H1 (cell line): Measurements from ENCODE around the gene REM1. TPM values are rescaled to one million over a fixed set of nuclear protein-coding genes. Genes with fewer than 3 reads are reported as not detected.

Experiments used
- CTCF ChIA-PET: fragments of 300-600 bp; sonication (Branson Sonifier 250); formaldehyde crosslinking; loops from one replicate; lab custom pipeline; 2021; ENCODE audit not compliant: partially characterized antibody; lab: Charles Lee
- POLR2A ChIA-PET: fragments of 300-600 bp; sonication (Branson Sonifier 250); formaldehyde crosslinking; loops from one replicate; lab custom pipeline; 2021; ENCODE audit warnings: inconsistent platforms; ENCODE audit not compliant: partially characterized antibody; lab: Charles Lee
- DNase-seq, 2 experiments: peaks; one replicate each; pipeline versions ENCODE4 v3.0.0 to v3.0.0-alpha.2; 2010 to 2022; ENCODE audit warnings: low spot score in 2 of 2, low read depth in 1 of 2, mixed read lengths in 1 of 2
- FAIRE-seq: peaks from 2 replicates; lab custom pipeline; 2011; peaks lifted over from hg19 to GRCh38; lab: Jason Lieb, UNC
- H2AFZ ChIP-seq: 2 replicates; pipeline ENCODE4 v1.8.1; 2012; ENCODE audit warnings: low read length, inconsistent platforms
- H2AK5ac ChIP-seq: 2 replicates; pipeline ENCODE4 v1.6.1; 2013; ENCODE audit warnings: low read depth, low read length
- H2BK120ac ChIP-seq: replicated peaks from 2 replicates; pipeline ENCODE3; 2013; ENCODE audit warnings: low read depth, low read length, inconsistent platforms
- H2BK12ac ChIP-seq: 2 replicates; pipeline ENCODE4 v1.6.1; 2013; ENCODE audit warnings: low read depth, low read length
- H2BK15ac ChIP-seq: 2 replicates; pipeline ENCODE4 v1.6.1; 2013; ENCODE audit warnings: low read length
- H2BK20ac ChIP-seq: 2 replicates; pipeline ENCODE4 v1.6.1; 2013; ENCODE audit warnings: low read length
- H2BK5ac ChIP-seq: 2 replicates; pipeline ENCODE4 v1.6.1; 2013; ENCODE audit warnings: low read depth, low read length
- H3K14ac ChIP-seq: 2 replicates; pipeline ENCODE4 v1.6.1; 2013; ENCODE audit warnings: inconsistent platforms; ENCODE audit not compliant: insufficient read length
- H3K18ac ChIP-seq: 2 replicates; pipeline ENCODE4 v1.6.1; 2013; ENCODE audit warnings: low read length; ENCODE audit errors: extremely low read depth
- H3K23ac ChIP-seq: 2 replicates; pipeline ENCODE4 v1.6.1; 2013; ENCODE audit warnings: inconsistent platforms; ENCODE audit not compliant: insufficient read length
- H3K23me2 ChIP-seq: 2 replicates; pipeline ENCODE4 v1.6.1; 2013; ENCODE audit warnings: low read depth, low read length
- H3K27ac ChIP-seq: 2 replicates; pipeline ENCODE4 v1.6.1; 2011; ENCODE audit warnings: low read depth, low read length, inconsistent platforms
- H3K27me3 ChIP-seq, 4 experiments: replicated peaks in 1 of 4; 1 replicate in 1 of 4; 2 replicates in 3 of 4; pipeline versions ENCODE4 v1.6.1 to v1.8.1; 2011 to 2013; ENCODE audit warnings: low read length in 3 of 4, mild to moderate bottlenecking in 3 of 4, inconsistent platforms in 2 of 4, mixed read lengths in 2 of 4, moderate library complexity in 1 of 4; ENCODE audit not compliant: control insufficient read depth in 3 of 4, insufficient read depth in 3 of 4; ENCODE audit errors: extremely low read depth in 1 of 4
- H3K36me3 ChIP-seq, 4 experiments: 2 replicates each; pipeline versions ENCODE4 v1.6.1 to v1.8.1; 2011 to 2013; ENCODE audit warnings: mild to moderate bottlenecking in 4 of 4, low read length in 3 of 4, moderate library complexity in 2 of 4, control low read depth in 1 of 4, inconsistent platforms in 1 of 4; ENCODE audit not compliant: insufficient read depth in 4 of 4, control insufficient read depth in 2 of 4
- H3K4ac ChIP-seq: replicated peaks from 2 replicates; pipeline ENCODE3; 2013; ENCODE audit warnings: low read length, low read depth, mixed read lengths, inconsistent platforms; ENCODE audit not compliant: insufficient read length
- H3K4me1 ChIP-seq, 4 experiments: replicated peaks in 1 of 4; 1 replicate in 1 of 4; 2 replicates in 3 of 4; pipeline versions ENCODE4 v1.6.1 to v1.8.1; 2011 to 2013; ENCODE audit warnings: low read length in 3 of 4, inconsistent platforms in 2 of 4, mixed read lengths in 1 of 4; ENCODE audit not compliant: insufficient read depth in 4 of 4, control insufficient read depth in 3 of 4
- H3K4me2 ChIP-seq, 2 experiments: 2 replicates each; pipeline versions ENCODE4 v1.6.1 to v1.8.1; 2011 to 2013; ENCODE audit warnings: low read depth in 2 of 2, low read length in 2 of 2, control low read depth in 1 of 2, inconsistent platforms in 1 of 2, mild to moderate bottlenecking in 1 of 2; ENCODE audit not compliant: insufficient read depth in 1 of 2
- H3K4me3 ChIP-seq, 4 experiments: fragments of 200-600, 300-600 bp in 1 of 4; sonication (generic), shearing (Covaris generic), sonication (Bioruptor Twin) in 1 of 4; 2 replicates each; pipeline versions ENCODE4 v1.5.1 to v1.8.1; 2011 to 2016; ENCODE audit warnings: low read length in 4 of 4, low read depth in 3 of 4, control low read depth in 2 of 4, inconsistent platforms in 2 of 4, mild to moderate bottlenecking in 2 of 4, mixed read lengths in 1 of 4, moderate library complexity in 1 of 4; ENCODE audit not compliant: insufficient read depth in 2 of 4; ENCODE audit errors: extremely low read depth in 1 of 4
- H3K56ac ChIP-seq: replicated peaks from 2 replicates; pipeline ENCODE3; 2013; ENCODE audit warnings: low read depth, mild to moderate bottlenecking, mixed read lengths, low read length, inconsistent platforms; ENCODE audit not compliant: insufficient read length
- H3K79me1 ChIP-seq: 2 replicates; pipeline ENCODE4 v1.6.1; 2013; ENCODE audit warnings: low read depth, low read length, control low read depth
- H3K79me2 ChIP-seq, 2 experiments: 2 replicates each; pipeline versions ENCODE4 v1.6.1 to v1.8.1; 2012 to 2013; ENCODE audit warnings: low read length in 2 of 2, mild to moderate bottlenecking in 2 of 2, inconsistent platforms in 1 of 2; ENCODE audit not compliant: insufficient read depth in 2 of 2, control insufficient read depth in 1 of 2
- H3K9ac ChIP-seq, 4 experiments: replicated peaks in 1 of 4; 1 replicate in 1 of 4; 2 replicates in 3 of 4; pipeline versions ENCODE4 v1.6.1 to v1.8.1; 2011 to 2013; ENCODE audit warnings: low read depth in 3 of 4, low read length in 3 of 4, control low read depth in 2 of 4, mild to moderate bottlenecking in 2 of 4, moderate library complexity in 2 of 4, inconsistent platforms in 1 of 4; ENCODE audit errors: extremely low read depth in 1 of 4
- H3K9me3 ChIP-seq, 2 experiments: 2 replicates each; pipeline versions ENCODE4 v1.6.1 to v1.8.1; 2012 to 2013; ENCODE audit warnings: mild to moderate bottlenecking in 2 of 2, moderate library complexity in 2 of 2, control low read depth in 1 of 2, inconsistent platforms in 1 of 2, low read depth in 1 of 2, low read length in 1 of 2, mixed read lengths in 1 of 2; ENCODE audit not compliant: insufficient read depth in 2 of 2
- H4K20me1 ChIP-seq, 2 experiments: replicated peaks in 1 of 2; 2 replicates each; pipeline versions ENCODE3 to v1.8.1; 2011 to 2013; ENCODE audit warnings: inconsistent platforms in 2 of 2, low read length in 2 of 2, mild to moderate bottlenecking in 1 of 2; ENCODE audit not compliant: insufficient read depth in 2 of 2, control insufficient read depth in 1 of 2
- H4K5ac ChIP-seq: 2 replicates; pipeline ENCODE4 v1.6.1; 2013; ENCODE audit warnings: low read length, low read depth, mixed read lengths, inconsistent platforms; ENCODE audit not compliant: insufficient read length
- H4K8ac ChIP-seq: 2 replicates; pipeline ENCODE4 v1.8.0; 2013; ENCODE audit warnings: mild to moderate bottlenecking, moderate library complexity, low read length, inconsistent platforms; ENCODE audit not compliant: insufficient read depth; ENCODE audit errors: extremely low read depth
- H4K91ac ChIP-seq: replicated peaks from 2 replicates; pipeline ENCODE3; 2013; ENCODE audit warnings: low read length, mixed read lengths, inconsistent platforms; ENCODE audit not compliant: insufficient read length
- BACH1 ChIP-seq: IDR thresholded peaks from 2 replicates; pipeline ENCODE4 v1.6.1; 2012; ENCODE audit warnings: low read length, improper control_type of control experiment
- JUND ChIP-seq: IDR thresholded peaks from 2 replicates; pipeline ENCODE4 v1.6.1; 2011; ENCODE audit warnings: mild to moderate bottlenecking, improper control_type of control experiment, low read length
- RXRA ChIP-seq: IDR thresholded peaks from 2 replicates; pipeline ENCODE4 v1.6.1; 2011; ENCODE audit warnings: low read depth, mild to moderate bottlenecking, low read length, moderate library complexity; ENCODE audit not compliant: insufficient read depth
- SIN3A ChIP-seq, 2 experiments: IDR thresholded peaks in 1 of 2; conservative IDR thresholded peaks in 1 of 2; 2 replicates each; pipeline ENCODE4 v1.6.1; 2011 to 2012; ENCODE audit warnings: low read length in 2 of 2, improper control_type of control experiment in 1 of 2, low read depth in 1 of 2, mild to moderate bottlenecking in 1 of 2
- SP2 ChIP-seq: IDR thresholded peaks from 2 replicates; pipeline ENCODE4 v1.6.1; 2012; ENCODE audit warnings: mild to moderate bottlenecking, low read length, inconsistent platforms
- TAF7 ChIP-seq: optimal IDR thresholded peaks from 2 replicates; pipeline ENCODE3; 2011; ENCODE audit warnings: low read depth, mild to moderate bottlenecking, inconsistent platforms, low read length, moderate library complexity, borderline replicate concordance
- TEAD4 ChIP-seq: IDR thresholded peaks from 2 replicates; pipeline ENCODE4 v1.6.1; 2012; ENCODE audit warnings: low read depth, low read length, inconsistent platforms, mixed read lengths
- YY1 ChIP-seq: IDR thresholded peaks from 2 replicates; pipeline ENCODE4 v1.6.1; 2011; ENCODE audit warnings: low read depth, mild to moderate bottlenecking, low read length
- ZNF274 ChIP-seq: IDR thresholded peaks from 2 replicates; pipeline ENCODE4 v1.7.0; 2012; ENCODE audit warnings: low read length, borderline replicate concordance; ENCODE audit errors: extremely low read depth
- WGBS, 2 experiments: shearing (Covaris generic) in 1 of 2; methylation state at CpG; one replicate each; pipeline versions ENCODE4 v1.1.6 to v1.1.7; 2013 to 2015; ENCODE audit warnings: low lambda C conversion rate in 2 of 2, mixed read lengths in 2 of 2, inconsistent platforms in 1 of 2, low coverage in 1 of 2, missing lambda C conversion rate in 1 of 2; ENCODE audit not compliant: insufficient replicate concordance in 2 of 2, insufficient coverage in 1 of 2, insufficient read length in 1 of 2; ENCODE audit errors: extremely low coverage in 1 of 2, missing lambda C conversion rate in 1 of 2; 5-methylcytosine and 5-hydroxymethylcytosine counted together
- polyA plus RNA-seq, 7 experiments: library from polyadenylated mRNA; depleted of rRNA in 3 of 7; stranded (reverse) in 5 of 7; unstranded in 2 of 7; fragments of >200 nt in 5 of 7; fragments of 200-250 nt in 2 of 7; gene quantifications; 1 replicate in 5 of 7; 2 replicates in 1 of 7; 4 replicates in 1 of 7; pipeline versions ENCODE4 v1.2.1 to v1.2.3, GENCODE V29; 2011 to 2013; ENCODE audit warnings: missing spikeins in 2 of 7, mixed read lengths in 2 of 7
- total RNA-seq: library from RNA; stranded (reverse); fragmentation: NEBNext Ultra II Directional; extraction: Animal tissue kit (Norgen Biotek cat#: 25700); gene quantifications from 2 replicates; pipeline ENCODE4 v1.2.1, GENCODE V29; 2021
- TF ChIP-seq, protein P1 (sequence below), 3 experiments: IDR thresholded peaks; 1 replicate in 2 of 3; 2 replicates in 1 of 3; pipeline versions ENCODE4 v1.5.1 to v1.6.1; 2011; ENCODE audit warnings: low read length in 3 of 3, mild to moderate bottlenecking in 3 of 3, inconsistent platforms in 2 of 3, low read depth in 1 of 3, moderate library complexity in 1 of 3; ENCODE audit not compliant: insufficient read depth in 1 of 3; ENCODE audit errors: control extremely low read depth in 1 of 3
- TF ChIP-seq, protein P2 (sequence below): IDR thresholded peaks from 2 replicates; pipeline ENCODE4 v1.6.1; 2012; ENCODE audit warnings: inconsistent platforms

The REM1 gene
- total and polyA plus RNA-seq, 2 of the 8 experiments (the other 6 are each of a cell fraction or from before 2014, with no cell fraction given), result 0.05 TPM; not detected in 1

DNA sequence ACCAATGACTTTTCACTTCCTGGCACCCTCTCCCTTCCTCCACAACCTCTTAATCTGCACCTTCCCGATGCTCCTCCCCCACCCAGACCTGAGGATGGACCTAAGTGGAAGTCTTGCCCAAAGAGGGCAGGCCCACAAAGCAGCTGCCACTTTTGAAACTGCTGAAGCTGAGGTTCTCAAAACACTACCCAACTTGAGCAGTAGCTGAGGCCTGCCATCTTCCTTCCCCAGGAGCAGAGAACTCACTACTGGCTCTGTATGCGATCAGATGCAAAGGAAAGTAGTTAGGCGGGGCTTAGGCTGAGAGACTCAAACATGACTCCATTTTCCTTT lies 40.7 kb downstream of the REM1 start:
- H3K9ac ChIP-seq, result no peak overlapping the region
- H4K8ac ChIP-seq, result no peak overlapping the region
- H3K56ac ChIP-seq, result no peak overlapping the region
- H3K79me2 ChIP-seq, result peaks cover 7 to 41% of the 10 kb centered on the region in 2 experiments
- H3K36me3 ChIP-seq, result peaks cover 0 to 2% (median under 1%) of the 10 kb centered on the region in 4 experiments; a peak in 2 of 8 replicates
- H3K23ac ChIP-seq, result no peak overlapping the region
- H2BK120ac ChIP-seq, result no peak overlapping the region
- H3K27me3 ChIP-seq, result no peaks in the 10 kb centered on the region
- peak overlapping the region in 2 of 4 experiments; percentile 83 to 100; a peak in 5 of 8 replicates for H3K4me3 ChIP-seq
- H2AK5ac ChIP-seq, result no peak overlapping the region
- CTCF ChIA-PET, result interaction anchor here (0.8 to 2.1 kb wide), 3 partner anchors 13 to 97 kb away, joined by 3 to 6 read pairs (median 5); no protein-coding TSS in a partner anchor
- H2AFZ ChIP-seq, result no peak overlapping the region
- no peak overlapping the region for H2BK5ac ChIP-seq
- H3K14ac ChIP-seq, result no peak overlapping the region
- peak overlapping the region; percentile 80 to 98; a peak in 3 of 4 replicates for H3K4me2 ChIP-seq
- POLR2A ChIA-PET, result interaction anchor here (1.0 to 2.5 kb wide), 2 partner anchors 12 to 89 kb away, joined by 3 to 5 read pairs; partner anchors contain the start of gene ID1
- H3K23me2 ChIP-seq, result peaks cover 7% of the 10 kb centered on the region
- peaks cover 0 to 15% (median 7%) of the 10 kb centered on the region in 4 experiments; a peak in 4 of 7 replicates for H3K4me1 ChIP-seq
- DNase-seq, result no peak
- H2BK20ac ChIP-seq, result no peak overlapping the region
- no peaks in the 10 kb centered on the region for H3K9me3 ChIP-seq
- H3K18ac ChIP-seq, result no peak overlapping the region
- H2BK15ac ChIP-seq, result no peak overlapping the region
- no peak overlapping the region for H3K27ac ChIP-seq
- 88% methylated on average over 3 of the region's 3 CpGs; no CpG with 5 or more reads in 1 of the 2 experiments for WGBS, 2 experiments
- H3K79me1 ChIP-seq, result peaks cover 10% of the 10 kb centered on the region
- H3K4ac ChIP-seq, result no peak overlapping the region
- peaks cover 4 to 17% of the 10 kb centered on the region in 2 experiments for H4K20me1 ChIP-seq
- no peak for FAIRE-seq
- H4K5ac ChIP-seq, result no peak overlapping the region
- no peak overlapping the region for H4K91ac ChIP-seq
- no peak overlapping the region for H2BK12ac ChIP-seq
- no peak; a peak in 1 of 4 replicates for TF ChIP-seq SIN3A (conservative IDR thresholded peaks at IDR 0.05 in 1 of 2, IDR thresholded peaks at IDR 0.05 in 1 of 2; ENCODE audit: low read depth in 1 of 2, low read length in 2 of 2)
- TF ChIP-seq BACH1, result no peak
- TF ChIP-seq, protein P1, sequence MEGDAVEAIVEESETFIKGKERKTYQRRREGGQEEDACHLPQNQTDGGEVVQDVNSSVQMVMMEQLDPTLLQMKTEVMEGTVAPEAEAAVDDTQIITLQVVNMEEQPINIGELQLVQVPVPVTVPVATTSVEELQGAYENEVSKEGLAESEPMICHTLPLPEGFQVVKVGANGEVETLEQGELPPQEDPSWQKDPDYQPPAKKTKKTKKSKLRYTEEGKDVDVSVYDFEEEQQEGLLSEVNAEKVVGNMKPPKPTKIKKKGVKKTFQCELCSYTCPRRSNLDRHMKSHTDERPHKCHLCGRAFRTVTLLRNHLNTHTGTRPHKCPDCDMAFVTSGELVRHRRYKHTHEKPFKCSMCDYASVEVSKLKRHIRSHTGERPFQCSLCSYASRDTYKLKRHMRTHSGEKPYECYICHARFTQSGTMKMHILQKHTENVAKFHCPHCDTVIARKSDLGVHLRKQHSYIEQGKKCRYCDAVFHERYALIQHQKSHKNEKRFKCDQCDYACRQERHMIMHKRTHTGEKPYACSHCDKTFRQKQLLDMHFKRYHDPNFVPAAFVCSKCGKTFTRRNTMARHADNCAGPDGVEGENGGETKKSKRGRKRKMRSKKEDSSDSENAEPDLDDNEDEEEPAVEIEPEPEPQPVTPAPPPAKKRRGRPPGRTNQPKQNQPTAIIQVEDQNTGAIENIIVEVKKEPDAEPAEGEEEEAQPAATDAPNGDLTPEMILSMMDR (IDR thresholded peaks at IDR 0.05; ENCODE audit: control extremely low read depth in 1 of 3, insufficient read depth in 1 of 3, low read depth in 1 of 3, low read length in 3 of 3), result no peak
- no peak for TF ChIP-seq TAF7
- no peak for TF ChIP-seq YY1
- no peak for TF ChIP-seq TEAD4
- no peak for TF ChIP-seq RXRA
- no peak for TF ChIP-seq SP2
- TF ChIP-seq, protein P2, sequence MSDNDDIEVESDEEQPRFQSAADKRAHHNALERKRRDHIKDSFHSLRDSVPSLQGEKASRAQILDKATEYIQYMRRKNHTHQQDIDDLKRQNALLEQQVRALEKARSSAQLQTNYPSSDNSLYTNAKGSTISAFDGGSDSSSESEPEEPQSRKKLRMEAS, result no peak
- no peak for TF ChIP-seq JUND
- no peak for TF ChIP-seq ZNF274
